ENCODE results near the gene CHPF.

CHPF gene

DNA sequence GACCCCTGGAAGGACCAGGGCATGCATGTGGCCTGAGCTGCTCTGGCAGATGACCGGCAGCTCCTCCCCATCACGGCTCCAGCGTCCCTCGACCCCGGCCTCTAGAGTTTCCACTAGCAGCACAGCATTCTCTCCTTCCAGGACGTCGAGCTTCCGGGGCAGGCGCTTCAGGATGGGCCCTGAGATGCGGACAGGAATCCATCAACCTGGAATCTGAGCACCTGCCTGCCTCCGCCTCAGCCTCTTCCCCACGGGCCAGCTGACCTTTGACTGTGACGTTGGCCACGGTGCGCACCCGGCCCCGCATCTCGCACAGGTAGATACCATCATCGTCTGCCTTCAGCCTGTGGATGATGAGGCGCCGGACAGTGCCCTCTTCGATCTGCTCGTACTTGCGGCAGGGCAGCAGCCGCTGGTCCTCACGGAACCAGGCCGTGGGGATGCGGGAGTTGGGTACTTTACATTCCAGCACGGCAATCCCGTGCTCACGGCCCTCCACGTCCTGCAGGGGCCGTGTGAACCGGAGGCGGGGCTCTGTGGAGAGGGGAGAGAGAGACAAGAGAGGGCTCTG is 24.3 kb upstream of the CHPF start:
- no peak for DNase-seq

DNA sequence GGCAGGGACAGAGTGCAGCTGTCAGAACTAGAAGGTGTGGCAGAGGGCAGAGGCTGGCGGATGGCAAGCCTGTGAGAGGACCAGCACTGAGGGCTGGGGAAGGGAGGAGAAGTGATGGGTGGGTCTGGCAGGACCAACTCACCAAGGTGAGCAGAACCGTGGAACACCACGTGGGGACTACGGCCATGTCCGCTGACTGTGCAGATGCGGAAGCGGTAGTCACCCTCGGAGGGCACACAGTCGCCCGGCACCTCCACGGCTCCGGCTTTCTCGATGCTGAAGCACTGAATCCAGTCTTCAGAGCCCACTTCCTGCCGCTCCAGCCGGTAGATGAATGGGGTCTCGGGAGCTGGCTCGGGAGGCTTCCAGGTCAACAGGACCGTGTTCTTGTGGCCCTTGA is 23.5 kb upstream of the CHPF start:
- DNase-seq = no peak

DNA sequence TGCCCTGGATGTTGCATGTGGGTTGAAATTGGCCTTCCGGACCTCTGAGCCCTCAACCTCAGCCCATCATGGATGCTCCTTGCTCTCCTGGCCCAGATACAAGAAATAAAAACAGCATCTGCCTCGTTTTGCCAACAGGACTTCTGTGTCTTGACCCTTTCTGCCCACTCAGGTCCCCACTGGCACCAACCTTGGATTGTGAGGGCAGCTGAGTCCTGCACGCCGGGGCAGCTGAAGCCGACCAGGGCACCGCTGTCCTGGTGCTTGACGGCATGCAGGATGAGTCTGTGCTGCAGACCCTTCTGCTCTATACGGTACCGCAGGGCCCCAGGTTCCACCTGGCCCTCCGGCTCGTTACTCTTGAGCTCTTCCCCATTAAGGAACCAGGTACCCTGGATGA is 23.0 kb upstream of the CHPF start:
- no peak for DNase-seq

DNA sequence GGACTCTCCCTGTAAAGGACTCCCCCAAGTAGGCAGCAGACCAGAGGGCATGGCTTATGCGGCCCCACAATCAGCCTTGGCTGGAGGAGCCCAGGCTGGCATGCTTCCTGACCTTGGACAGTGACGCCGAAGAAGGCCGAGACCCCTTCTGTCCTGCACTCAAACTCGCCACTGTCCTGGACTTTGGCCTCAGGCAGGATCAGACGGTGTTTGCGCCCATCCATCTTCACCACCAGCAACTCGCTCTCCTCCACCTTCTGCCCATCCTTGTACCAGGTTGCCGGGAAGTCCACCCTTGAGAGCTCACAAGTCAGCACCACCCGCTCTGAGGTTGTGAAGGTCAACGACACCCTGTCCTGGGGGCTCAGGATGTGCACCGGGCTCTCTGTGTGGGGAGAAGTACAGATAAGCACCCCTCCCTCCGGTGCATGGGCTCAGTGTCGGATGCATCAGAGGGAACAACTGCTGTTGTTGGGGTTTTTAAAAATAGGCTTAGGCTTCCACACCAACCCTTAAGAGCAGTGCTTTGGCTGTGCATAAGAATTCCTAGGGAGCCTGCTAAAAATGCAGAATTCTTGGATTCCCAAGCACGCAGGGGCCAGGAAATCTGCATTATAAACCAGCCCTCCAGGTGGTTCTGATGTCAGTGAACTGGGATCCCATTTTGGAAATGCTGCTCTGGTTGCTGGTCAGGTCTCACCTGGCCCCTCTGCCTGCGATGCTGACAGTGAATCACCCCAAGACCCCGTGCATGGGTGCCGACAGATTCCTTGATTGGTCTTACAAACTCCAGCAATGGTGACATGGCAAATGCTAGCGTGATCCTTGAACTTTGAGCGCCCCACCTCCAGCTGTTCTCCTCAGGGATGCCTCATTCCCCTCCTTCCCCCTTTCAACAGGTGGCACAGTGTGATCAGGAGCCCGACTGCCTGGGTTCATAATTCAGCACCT is 21.8 kb upstream of the CHPF start:
- DNase-seq = no peak

DNA sequence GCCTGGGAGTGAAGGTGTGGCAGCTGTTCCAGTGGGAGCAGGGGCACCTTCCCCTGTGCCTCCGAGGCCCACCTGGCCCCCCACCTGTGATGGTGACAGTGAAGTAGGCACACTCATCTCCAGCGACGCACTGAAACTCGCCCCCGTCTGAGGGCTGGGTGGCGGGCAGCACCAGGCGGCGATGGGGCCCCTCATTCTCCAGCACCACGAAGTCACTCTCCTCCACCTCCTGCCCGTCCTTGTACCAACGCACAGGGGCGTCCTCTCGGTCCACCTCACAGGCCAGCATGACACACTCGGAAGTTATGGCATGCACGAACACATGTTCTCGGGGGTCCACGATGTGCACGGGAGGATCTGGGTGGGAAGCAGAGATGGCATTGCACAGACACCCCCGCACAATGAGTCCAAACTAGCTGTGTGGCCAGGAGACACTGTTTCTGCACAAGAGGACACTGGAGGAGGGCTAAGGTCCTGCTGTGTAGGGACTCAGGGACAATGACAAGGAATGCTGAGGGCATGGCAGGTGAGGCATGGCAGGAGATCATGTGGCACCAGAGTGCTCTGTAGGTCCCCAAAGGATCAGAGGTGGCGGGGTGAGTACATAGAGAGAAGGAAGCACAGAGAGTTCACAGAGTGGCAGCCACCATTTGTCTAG is 19.8 kb upstream of the CHPF start:
- no peak for DNase-seq

DNA sequence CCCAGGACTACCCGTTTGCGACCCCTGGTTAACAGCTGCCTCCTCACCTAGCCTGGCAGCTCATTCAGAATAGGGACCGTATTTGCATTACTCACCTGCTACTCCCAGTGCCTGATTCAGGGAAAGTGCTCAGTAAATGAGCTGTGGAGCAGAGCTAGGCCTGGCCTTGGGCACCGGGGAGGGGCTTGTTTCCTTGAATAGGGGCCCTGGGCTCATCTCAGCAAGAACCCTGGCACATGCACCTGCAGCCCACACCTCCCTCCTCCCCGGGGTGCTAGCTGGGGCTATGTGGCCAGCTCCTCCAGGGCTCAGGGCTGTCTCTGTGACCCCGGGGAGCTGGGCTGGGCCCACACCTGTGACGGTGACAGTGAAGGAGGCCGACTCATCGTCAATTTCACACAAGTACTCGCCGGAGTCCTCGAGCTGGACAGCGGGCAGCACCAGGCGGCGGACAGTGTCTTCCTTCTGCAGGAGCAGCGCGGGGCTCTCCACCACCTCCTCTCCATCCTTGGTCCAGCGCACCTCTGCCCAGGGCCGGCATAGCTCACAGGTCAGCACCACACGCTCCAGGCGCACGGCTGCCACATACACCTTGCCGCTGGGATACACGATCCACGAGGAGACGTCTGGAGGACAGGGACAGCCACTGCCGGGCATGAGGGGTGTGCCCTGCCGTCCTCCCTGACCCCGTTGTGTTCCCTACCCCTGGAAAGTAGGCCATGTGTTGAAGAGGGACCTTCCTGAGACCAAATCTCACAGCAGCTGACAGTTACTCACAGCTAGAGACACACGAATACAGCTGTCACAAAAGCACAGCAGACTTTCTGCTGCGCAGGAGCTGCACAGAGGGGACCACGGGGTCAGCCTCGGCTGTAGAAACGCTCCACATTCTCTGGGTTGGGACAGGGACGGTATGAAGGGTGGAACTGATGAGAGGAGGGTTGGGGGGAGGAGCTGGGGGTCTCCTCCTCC is 18.7 kb upstream of the CHPF start:
- DNase-seq = no peak

DNA sequence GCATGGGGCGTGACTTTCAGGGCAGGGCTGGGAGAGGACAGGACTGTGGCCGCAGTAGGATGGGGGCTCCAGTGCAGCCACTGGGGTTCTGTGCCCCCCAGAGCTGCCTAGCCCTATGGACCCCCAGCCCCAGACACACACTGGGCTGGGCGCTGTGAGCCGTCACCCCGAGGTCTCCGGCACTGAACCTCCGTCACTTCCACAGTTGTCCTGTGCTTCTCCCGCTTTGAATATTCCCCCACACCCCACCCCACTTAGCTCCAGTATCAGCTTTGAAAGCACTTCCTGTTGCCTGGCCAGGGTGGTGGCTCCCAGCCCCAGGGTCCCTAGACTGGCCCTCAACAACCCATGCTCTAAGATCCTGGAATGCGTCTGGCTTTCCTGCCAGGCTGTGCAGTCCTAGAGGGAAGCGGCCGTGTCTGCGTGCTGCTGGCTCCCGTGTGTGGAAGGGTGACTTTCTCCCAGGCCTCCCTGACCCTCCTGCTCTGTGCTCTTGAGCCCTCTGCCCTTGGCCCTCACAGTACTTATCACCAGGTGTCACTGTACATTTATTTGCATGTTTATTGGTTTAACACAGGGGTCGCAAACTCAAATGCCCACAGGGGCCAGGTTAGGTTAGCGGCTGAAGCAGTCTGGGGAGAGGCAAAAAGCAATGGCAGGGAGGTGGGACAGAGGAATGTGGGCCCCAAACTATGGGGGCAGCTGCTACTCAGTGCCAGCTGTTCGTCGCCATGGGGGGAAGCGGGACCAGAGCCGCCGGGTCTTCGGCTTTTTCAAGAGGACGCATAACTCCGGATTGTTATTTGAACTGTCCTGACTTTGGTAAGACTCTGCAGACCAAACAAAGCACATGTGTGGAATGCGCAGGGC is 17.8 kb upstream of the CHPF start:
- DNase-seq = no peak

DNA sequence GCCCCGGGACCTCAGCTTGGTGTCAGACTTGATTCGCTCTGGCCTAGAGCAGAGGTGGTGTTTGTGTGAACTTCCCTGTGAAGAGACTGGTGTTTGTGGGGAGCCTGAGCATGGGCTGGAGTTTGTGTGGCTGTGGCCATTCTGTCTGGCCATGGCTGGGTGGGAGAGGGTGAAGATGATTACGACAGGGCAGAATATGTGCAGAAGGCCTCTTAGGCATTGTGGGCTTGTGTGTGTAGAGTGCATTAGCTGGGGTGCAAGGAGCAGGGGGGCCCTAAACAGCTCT is 17.2 kb upstream of the CHPF start:
- DNase-seq = no peak

DNA sequence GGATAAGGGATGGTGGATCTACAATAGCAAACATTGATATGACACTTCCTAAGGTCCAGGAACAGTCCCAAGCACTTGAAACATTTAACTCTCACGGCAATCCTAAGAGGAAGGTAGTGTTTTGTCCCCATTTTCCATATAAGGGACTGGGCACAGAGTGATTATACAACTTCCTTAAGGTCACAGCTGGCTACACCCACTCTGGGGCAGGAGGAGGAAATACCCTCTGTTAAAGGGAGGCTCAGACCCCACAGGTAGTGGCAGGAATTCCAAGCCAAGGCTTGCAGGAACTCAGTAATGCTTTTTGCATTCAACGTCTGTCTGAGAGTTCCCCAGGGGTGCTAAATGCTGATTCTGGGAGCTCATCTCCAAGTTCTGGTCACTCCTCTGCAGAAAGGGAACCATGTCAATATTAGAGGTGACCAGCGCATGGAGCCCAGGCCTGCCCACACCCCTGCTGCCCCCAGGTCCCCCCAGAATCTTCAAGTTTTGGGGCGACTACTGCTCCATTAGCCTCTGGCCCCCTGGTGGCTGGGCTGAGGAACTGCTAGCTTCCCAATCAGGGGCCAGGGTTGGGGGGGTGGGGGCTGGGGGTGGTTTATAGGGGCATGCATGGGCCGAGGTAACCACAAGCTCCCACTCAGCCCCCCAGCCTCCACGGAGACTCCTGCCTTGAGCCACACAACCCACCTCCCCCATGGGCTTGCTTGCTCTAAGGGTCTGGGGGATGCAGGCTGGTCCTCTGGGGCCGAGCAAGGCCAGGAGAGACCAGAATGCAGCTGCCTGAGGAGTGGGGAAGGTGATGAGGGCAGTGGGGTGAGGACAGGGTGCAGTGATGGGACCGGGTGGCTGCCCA is 16.7 kb upstream of the CHPF start:
- DNase-seq = no peak

DNA sequence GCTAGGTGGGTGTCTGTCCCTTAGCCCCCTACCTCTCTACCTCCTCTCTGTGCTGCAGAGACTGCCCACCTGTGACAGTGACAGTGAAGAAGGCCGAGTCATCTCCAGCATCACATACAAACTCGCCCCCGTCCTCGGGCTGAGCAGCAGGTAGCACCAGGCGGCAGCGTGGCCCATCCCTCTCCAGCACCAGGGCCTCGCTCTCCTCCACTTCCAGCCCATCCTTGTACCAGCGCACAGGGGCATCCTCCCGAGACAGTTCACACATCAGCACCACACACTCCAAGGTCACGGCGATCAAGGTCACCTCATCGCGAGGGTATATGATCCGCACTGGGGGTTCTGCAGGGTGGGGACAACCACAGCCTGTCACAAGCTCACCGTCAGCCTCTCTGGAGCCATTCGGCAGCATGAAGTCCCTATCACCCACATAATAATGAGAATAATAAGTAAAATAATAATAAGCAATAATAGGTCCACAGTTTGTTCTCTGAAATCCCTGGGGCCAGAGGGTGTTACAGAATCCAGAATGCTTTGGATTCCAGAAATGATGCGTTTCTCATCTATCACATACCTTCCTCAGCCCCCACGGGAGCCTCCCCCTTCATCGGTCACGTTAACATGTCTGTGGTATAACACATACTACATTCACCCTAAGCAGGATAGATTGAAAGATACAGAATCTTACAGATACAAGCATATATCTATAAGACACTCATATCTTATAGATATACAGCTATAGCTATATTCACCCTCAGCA is 15.7 kb upstream of the CHPF start:
- DNase-seq = no peak

DNA sequence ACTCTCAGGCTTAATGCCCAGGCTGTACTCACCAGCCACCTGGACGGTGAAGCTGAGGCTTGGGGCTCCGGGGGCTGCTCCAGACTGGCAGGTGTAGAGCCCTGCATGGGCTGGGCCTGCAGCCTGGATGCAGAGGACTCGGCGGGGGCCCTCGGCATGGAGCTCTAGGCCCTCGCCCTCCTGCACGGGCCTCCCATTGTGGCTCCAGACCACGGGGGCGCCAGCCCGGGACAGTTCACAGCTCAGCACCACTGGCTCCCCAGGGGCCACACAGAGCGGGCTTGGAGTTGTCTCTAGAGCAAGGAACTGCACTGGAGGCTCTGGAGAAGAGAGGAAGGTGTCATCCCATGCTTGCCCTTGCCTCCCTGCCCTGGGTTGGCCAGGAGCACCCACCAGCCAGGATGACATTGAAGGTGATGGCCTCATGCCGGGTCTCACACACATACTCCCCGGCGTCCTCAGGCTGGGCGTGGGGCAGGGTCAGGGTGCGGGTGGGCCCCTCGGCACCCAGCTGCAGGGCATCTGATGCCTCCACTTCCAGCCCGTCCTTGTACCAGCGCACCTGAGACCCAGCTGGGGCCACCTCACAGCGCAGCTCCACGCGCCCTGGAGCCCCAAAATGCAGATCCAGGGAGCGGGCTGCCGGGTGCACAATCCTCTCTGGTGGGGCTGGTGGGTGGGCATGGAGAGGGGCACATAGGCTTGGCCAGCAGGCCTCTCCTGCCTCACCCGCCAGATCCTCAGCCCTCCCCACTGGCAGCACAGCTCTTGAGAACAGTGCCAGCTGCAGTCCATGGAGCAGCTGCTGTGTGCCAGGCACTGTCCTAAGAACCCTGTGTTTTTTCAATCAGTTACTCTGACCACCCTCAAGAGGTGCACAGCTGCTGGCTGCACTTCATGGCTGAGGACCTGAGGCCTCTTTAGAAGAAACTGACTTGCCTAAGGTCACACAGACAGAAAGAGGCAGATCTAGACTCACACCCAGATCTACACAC is 14.5 kb upstream of the CHPF start:
- DNase-seq = no peak

DNA sequence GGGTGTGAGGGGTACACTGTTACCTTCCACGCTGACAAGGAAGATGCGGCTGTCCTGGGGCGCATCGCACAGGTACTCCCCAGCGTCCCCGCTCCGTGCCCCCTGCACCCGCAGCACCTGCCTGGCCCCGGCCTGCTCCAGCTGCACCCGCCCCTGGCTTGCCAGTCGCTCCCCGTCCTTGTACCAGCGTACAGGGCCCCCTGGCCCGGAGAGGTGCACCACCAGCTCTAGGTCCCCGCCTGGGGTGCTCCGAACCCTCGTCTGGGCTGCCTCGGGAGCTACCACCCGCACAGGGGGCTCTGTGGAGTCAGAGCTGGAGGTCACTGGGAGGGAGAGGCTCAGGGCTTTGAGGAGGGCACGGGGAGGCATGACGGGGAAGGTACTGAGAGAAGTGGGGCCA is 13.7 kb upstream of the CHPF start:
- no peak for DNase-seq

DNA sequence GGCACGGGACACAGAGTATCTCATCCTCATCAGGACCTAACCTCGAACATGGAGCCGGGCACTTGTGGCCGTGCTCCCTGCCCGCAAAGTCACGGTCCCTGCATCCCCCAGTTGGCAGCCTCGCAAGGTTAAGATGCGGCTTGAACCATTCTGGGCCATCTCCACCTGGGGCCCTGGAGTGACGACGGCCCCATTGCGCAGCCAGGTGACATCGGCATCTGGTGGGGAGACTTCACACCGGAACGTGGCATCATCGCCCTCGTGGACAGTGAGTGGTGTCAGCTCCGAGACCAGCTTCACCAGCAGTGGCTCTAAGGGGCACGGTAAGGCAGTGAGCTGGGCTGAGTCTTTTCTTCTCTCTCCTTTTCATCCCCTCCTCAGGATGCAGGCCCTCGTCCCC is 12.8 kb upstream of the CHPF start:
- DNase-seq = no peak

DNA sequence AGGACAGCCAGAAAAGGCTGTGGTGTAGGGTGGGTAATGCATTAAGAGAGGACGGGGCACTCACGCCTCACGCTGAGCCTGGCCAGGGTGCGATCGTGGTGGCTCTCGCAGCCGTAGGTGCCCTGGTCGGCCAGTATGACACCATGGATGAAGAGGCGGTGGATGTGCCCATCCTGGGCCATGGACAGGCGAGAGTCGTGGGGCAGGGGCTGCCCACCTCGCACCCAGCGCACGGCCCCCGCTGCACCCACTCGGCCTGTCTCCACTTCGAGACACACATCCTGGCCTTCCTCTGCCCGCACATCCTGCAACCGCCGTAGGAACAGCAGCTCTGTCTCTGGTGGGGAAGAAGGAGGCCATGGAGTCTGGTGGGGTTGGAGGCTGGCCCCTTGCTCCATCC is 12.3 kb upstream of the CHPF start:
- DNase-seq = no peak

DNA sequence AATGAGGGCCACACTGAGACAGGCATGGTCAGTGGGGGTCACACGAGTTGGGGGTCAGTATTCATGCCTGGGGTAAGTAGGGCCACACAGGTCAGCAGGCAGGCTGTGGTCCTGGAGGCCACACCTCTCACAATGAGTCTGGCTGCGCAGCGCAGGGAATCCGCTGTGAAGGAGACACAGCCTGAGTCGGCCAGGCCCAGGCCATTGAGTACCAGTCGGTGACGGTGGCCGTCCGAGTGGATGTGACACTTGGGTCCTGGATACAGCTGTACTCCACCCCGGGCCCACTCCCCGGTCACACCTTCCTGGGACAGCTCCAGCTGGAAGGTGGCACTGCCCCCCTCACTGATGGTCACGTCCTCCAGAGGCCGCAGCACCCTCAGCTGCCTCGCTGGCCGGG is 10.7 kb upstream of the CHPF start:
- no peak for DNase-seq

DNA sequence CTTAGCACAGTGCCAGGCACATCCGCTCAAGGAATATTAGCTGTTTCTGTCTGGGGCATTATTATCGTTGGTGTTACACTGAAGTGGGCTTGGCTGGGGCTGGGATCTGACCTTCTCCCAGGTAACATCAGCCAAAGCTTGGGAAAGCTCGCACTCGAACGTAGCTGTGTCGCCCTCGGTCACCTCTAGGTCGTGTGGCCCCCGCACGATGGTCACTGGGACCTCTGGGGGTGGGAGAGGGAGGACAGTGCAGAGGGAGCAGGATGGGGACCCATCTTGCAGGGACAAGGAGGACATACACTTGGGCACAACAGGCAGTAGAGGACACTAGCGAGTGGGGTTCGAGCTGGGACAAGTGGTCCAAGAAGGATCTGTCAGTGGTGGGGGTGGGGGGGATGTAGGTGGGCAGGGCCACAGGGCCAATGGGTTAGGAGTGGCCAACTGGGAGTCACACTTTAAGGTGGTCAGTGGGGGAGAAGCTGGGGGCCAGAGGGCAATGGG is 9.9 kb upstream of the CHPF start:
- DNase-seq = no peak

DNA sequence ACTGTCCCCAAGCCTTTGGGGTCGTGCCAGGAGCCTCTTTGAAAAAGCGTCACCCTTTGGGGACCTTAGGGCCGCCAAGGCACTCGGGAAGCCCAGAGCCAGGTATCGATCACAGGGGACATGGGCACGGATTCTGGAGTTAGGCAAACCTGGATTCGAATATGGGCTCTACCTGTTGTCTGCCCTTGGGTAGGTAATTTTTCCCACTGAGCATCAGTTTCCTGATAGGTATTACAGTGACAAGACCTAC is 9.5 kb upstream of the CHPF start:
- no peak for DNase-seq

DNA sequence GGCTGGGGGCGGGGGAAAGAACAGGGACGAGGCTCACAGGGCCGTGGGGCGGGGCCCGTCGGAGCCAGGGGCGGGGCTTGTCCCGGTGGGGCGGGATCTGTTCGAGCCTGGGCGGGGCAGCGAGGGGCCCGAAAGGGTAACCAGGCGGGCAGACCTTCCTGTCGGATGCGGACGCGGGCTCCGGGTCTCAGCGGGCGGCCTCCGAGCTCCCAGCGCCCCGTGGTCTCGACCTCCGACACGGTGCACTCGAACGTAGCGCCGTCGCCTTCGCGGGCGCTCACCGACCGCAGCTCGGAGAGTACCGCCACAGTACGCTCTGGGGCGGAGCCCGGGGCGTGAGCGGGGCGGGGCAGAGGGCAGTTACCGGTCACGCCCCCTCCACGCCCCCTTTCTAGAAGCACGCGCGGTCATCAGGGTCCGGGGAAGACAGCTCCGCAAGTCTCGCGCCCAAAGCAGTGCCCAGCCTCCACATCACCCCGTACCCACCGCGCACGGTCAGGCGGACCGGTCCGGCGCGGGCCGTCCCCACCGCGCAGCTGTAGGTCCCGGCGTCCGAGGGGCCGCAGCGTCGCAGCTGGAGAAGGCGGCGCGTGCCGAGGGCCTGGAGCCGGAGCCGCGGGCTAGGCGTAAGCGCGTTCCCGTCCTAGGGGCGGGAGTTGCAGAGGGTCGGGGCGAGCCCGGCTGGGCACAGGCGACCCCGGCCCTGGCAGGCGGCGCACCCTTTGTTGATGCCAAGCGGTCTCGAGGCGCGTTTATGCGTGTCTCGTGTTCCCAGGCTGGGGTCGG is 9.0 kb upstream of the CHPF start:
- DNase-seq = peak; percentile 84
